Osteoblast (primary cell): Measurements from ENCODE around the gene CHRNA4. TPM values are rescaled to one million over a fixed set of nuclear protein-coding genes. Genes with fewer than 3 reads are reported as not detected.

Experiments used
- DNase-seq: peaks from one replicate; pipeline ENCODE4 v3.0.0; 2011; ENCODE audit warnings: low spot score, mixed read lengths; ENCODE audit not compliant: insufficient read length; ENCODE audit errors: missing footprints
- H2AFZ ChIP-seq: 2 replicates; pipeline ENCODE4 v1.6.0; 2011; ENCODE audit warnings: mild to moderate bottlenecking, low read length
- H3K27ac ChIP-seq: 2 replicates; pipeline ENCODE4 v1.5.1; 2011; ENCODE audit warnings: mild to moderate bottlenecking, low read depth, low read length, moderate library complexity
- H3K27me3 ChIP-seq: 2 replicates; pipeline ENCODE4 v1.6.0; 2012; ENCODE audit warnings: mild to moderate bottlenecking, control low read depth, inconsistent platforms, low read length, moderate library complexity; ENCODE audit not compliant: insufficient read depth
- H3K36me3 ChIP-seq: 2 replicates; pipeline ENCODE4 v1.5.1; 2011; ENCODE audit warnings: mild to moderate bottlenecking, low read length, control low read depth, moderate library complexity; ENCODE audit not compliant: insufficient read depth
- H3K4me1 ChIP-seq: 2 replicates; pipeline ENCODE4 v1.5.1; 2011; ENCODE audit warnings: mild to moderate bottlenecking, low read length, control low read depth, moderate library complexity; ENCODE audit not compliant: insufficient read depth
- H3K4me2 ChIP-seq: 2 replicates; pipeline ENCODE4 v1.6.0; 2011; ENCODE audit warnings: mild to moderate bottlenecking, low read length; ENCODE audit not compliant: insufficient read depth
- H3K4me3 ChIP-seq: fragments of 200-600 bp; sonication (generic); 3 replicates; pipeline ENCODE4 v1.5.1; 2012; ENCODE audit warnings: mild to moderate bottlenecking, low read length, inconsistent platforms; ENCODE audit not compliant: insufficient read depth
- H3K79me2 ChIP-seq: 2 replicates; pipeline ENCODE4 v1.6.0; 2012; ENCODE audit warnings: mild to moderate bottlenecking, low read length, control low read depth, inconsistent platforms; ENCODE audit not compliant: insufficient read depth
- H3K9me3 ChIP-seq: 2 replicates; pipeline ENCODE4 v1.5.1; 2011; ENCODE audit warnings: low read depth, low read length, control low read depth
- H4K20me1 ChIP-seq: 2 replicates; pipeline ENCODE4 v1.6.0; 2012; ENCODE audit warnings: mild to moderate bottlenecking, low read length, control low read depth; ENCODE audit not compliant: insufficient read depth
- total RNA-seq: library from RNA; depleted of rRNA; stranded (reverse); fragments of >200 nt; gene quantifications from 2 replicates; pipeline ENCODE4 v1.2.3, GENCODE V29; 2012
- TF ChIP-seq, protein P1 (sequence below): IDR thresholded peaks from 2 replicates; pipeline ENCODE4 v1.5.1; 2011; ENCODE audit warnings: mild to moderate bottlenecking, low read depth, low read length, moderate library complexity; ENCODE audit errors: extremely low read depth

CHRNA4 gene
- total RNA-seq, 1 donor: not detected

DNA sequence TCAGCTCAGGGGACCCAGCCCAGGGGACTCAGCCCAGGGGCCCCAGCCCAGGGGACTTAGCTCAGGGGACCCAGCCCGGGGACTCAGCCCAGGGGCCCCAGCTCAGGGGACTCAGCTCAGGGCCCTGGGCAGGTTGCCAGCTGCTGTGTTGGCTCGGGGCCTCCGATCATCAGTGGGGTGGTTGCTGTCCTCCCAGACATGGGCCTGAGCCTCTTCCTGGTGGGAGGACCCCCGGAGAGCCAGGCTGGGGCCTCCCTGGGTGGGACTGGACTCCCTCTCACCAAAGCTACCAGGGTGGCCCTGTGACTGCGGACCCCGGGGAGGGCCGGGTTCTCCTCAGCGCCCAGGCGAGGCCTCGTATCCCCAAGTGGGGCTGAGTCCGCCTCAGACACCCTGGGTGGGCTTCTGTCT is 63.8 kb downstream of the CHRNA4 start:
- peaks cover 45% of the 10 kb centered on the region for H3K27me3 ChIP-seq
- no peak overlapping the region for H3K4me3 ChIP-seq
- TF ChIP-seq, protein P1, sequence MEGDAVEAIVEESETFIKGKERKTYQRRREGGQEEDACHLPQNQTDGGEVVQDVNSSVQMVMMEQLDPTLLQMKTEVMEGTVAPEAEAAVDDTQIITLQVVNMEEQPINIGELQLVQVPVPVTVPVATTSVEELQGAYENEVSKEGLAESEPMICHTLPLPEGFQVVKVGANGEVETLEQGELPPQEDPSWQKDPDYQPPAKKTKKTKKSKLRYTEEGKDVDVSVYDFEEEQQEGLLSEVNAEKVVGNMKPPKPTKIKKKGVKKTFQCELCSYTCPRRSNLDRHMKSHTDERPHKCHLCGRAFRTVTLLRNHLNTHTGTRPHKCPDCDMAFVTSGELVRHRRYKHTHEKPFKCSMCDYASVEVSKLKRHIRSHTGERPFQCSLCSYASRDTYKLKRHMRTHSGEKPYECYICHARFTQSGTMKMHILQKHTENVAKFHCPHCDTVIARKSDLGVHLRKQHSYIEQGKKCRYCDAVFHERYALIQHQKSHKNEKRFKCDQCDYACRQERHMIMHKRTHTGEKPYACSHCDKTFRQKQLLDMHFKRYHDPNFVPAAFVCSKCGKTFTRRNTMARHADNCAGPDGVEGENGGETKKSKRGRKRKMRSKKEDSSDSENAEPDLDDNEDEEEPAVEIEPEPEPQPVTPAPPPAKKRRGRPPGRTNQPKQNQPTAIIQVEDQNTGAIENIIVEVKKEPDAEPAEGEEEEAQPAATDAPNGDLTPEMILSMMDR: no peak
- peaks cover 2% of the 10 kb centered on the region for H3K9me3 ChIP-seq
- no peak overlapping the region for H3K27ac ChIP-seq
- H2AFZ ChIP-seq: no peak overlapping the region
- no peaks in the 10 kb centered on the region for H3K79me2 ChIP-seq
- H4K20me1 ChIP-seq: peaks cover 3% of the 10 kb centered on the region
- H3K4me1 ChIP-seq: no peaks in the 10 kb centered on the region
- no peaks in the 10 kb centered on the region for H3K36me3 ChIP-seq
- DNase-seq: no peak
- H3K4me2 ChIP-seq: no peak overlapping the region

- H2AFZ ChIP-seq: no peak overlapping the region
- H3K36me3 ChIP-seq: no peaks in the 10 kb centered on the region
- TF ChIP-seq, protein P1: no peak
- no peak overlapping the region for H3K27ac ChIP-seq
- no peaks in the 10 kb centered on the region for H3K79me2 ChIP-seq
- H3K4me1 ChIP-seq: no peaks in the 10 kb centered on the region
- H4K20me1 ChIP-seq: peaks cover 9% of the 10 kb centered on the region
- peaks cover 45% of the 10 kb centered on the region for H3K27me3 ChIP-seq
- no peak overlapping the region for H3K4me2 ChIP-seq
- no peak overlapping the region for H3K4me3 ChIP-seq
- DNase-seq: no peak
- H3K9me3 ChIP-seq: peaks cover 2% of the 10 kb centered on the region
Measured at GRCh38 chr20:63296531-63297299, 64.4 kb downstream of the CHRNA4 start.

DNA sequence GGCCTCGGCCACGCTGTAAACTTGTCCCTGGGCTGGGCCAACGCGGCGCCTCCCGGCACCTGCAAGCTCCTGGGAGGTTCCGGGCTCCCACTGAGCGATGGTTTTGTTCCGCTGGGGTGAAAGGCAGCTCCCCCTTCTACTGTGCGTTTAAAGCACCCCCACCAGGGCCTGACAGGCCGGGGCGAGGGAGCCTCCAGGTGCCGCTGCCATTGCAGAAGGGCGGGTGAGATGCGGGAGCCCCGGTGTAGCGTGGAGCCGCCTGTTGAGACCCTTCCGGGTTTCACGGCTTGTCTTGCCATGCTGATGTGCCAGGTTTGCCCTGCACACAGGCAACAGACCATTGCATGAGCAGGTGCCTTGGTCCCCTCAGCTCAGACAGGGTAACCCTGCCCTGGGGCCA is 65.3 kb downstream of the CHRNA4 start:
- H3K36me3 ChIP-seq: no peaks in the 10 kb centered on the region
- no peaks in the 10 kb centered on the region for H3K79me2 ChIP-seq
- peaks cover 3% of the 10 kb centered on the region for H3K4me1 ChIP-seq
- TF ChIP-seq, protein P1: no peak
- peaks cover 18% of the 10 kb centered on the region for H4K20me1 ChIP-seq
- peaks cover 45% of the 10 kb centered on the region for H3K27me3 ChIP-seq
- H3K27ac ChIP-seq: no peak overlapping the region
- H2AFZ ChIP-seq: no peak overlapping the region
- no peak for DNase-seq
- no peaks in the 10 kb centered on the region for H3K9me3 ChIP-seq
- H3K4me2 ChIP-seq: no peak overlapping the region
- H3K4me3 ChIP-seq: no peak overlapping the region

GRCh38 chr20:63295422-63295821 is 65.7 kb downstream of the CHRNA4 start:
- peaks cover 22% of the 10 kb centered on the region for H4K20me1 ChIP-seq
- no peaks in the 10 kb centered on the region for H3K9me3 ChIP-seq
- H3K36me3 ChIP-seq: no peaks in the 10 kb centered on the region
- no peak overlapping the region for H2AFZ ChIP-seq
- peaks cover 43% of the 10 kb centered on the region for H3K27me3 ChIP-seq
- no peak overlapping the region for H3K4me2 ChIP-seq
- H3K27ac ChIP-seq: no peak overlapping the region
- no peak for DNase-seq
- H3K4me3 ChIP-seq: no peak overlapping the region
- H3K79me2 ChIP-seq: no peaks in the 10 kb centered on the region
- TF ChIP-seq, protein P1: no peak
- peaks cover 7% of the 10 kb centered on the region for H3K4me1 ChIP-seq
